BJ (cell line): Measurements from ENCODE around the gene TAF1C. TPM values are rescaled to one million over a fixed set of nuclear protein-coding genes. Genes with fewer than 3 reads are reported as not detected.
"Not testable (repeated sequence)": the region's sequence is repeated elsewhere in the genome, so short reads cannot be mapped to it uniquely, and the experiment has no call there.

Source experiments
- CTCF ChIA-PET: fragments of 350-600 bp; formaldehyde crosslinking; extraction: SDS; loops from one replicate; lab custom pipeline; 2021; ENCODE audit warnings: antibody characterized with exemption, inconsistent platforms; lab: Yijun Ruan, JAX
- POLR2A ChIA-PET: fragments of 300-600 bp; sonication (Branson Sonifier 250); formaldehyde crosslinking; extraction: SDS; loops from one replicate; lab custom pipeline; 2021; ENCODE audit warnings: antibody characterized with exemption; lab: Charles Lee
- DNase-seq: peaks from one replicate; pipeline ENCODE4 v3.0.0-alpha.2; 2011; ENCODE audit warnings: low read depth
- H3K27me3 ChIP-seq: 2 replicates; pipeline ENCODE4 v1.6.0; 2011; ENCODE audit warnings: low read length; ENCODE audit not compliant: control insufficient read depth, insufficient read depth
- H3K36me3 ChIP-seq: 2 replicates; pipeline ENCODE4 v1.5.1; 2011; ENCODE audit warnings: low read length; ENCODE audit not compliant: control insufficient read depth, insufficient read depth
- H3K4me3 ChIP-seq: 2 replicates; pipeline ENCODE4 v1.5.1; 2011; ENCODE audit warnings: low read depth, mild to moderate bottlenecking, control low read depth, low read length
- CTCF ChIP-seq: IDR thresholded peaks from 2 replicates; pipeline ENCODE4 v1.5.1; 2011; ENCODE audit warnings: low read depth, mild to moderate bottlenecking, control low read depth, inconsistent platforms, low read length, moderate library complexity; ENCODE audit not compliant: insufficient read depth
- polyA plus RNA-seq: library from polyadenylated mRNA; depleted of rRNA; stranded (reverse); fragments of >200 nt; gene quantifications from 2 replicates; pipeline ENCODE4 v1.2.3, GENCODE V29; 2011

TAF1C gene
- polyA plus RNA-seq, 1 experiment: 23.4 TPM

- CTCF ChIA-PET: interaction anchor here (1.3 kb wide), 1 partner anchor 15 kb away, joined by 3 read pairs; no protein-coding TSS in a partner anchor
- POLR2A ChIA-PET: no interaction called here
- Histone ChIP-seq H3K27me3 (peaks cover 3% of the 10 kb centered on the region; the same call in 1 of the 2 replicates), H3K36me3 (no peaks in the 10 kb centered on the region), H3K4me3 (no peak overlapping the region)
- no peak for TF ChIP-seq CTCF
- DNase-seq: no peak
These were observed 32.1 kb upstream of the TAF1C start for GRCh38 chr16:84218956-84219355.

- ChIA-PET POLR2A (no interaction called here), CTCF (interaction anchor here (1.3 kb wide), 1 partner anchor 14 kb away, joined by 3 read pairs; no protein-coding TSS in a partner anchor)
- H3K4me3 ChIP-seq: no peak overlapping the region
- no peak for TF ChIP-seq CTCF
- no peak for DNase-seq
- peaks cover 3% of the 10 kb centered on the region; the same call in 1 of the 2 replicates for H3K27me3 ChIP-seq
- H3K36me3 ChIP-seq: no peaks in the 10 kb centered on the region
These were observed 31.4 kb upstream of the TAF1C start for GRCh38 chr16:84218176-84218823.

GRCh38 chr16:84216144-84216543 is 29.3 kb upstream of the TAF1C start:
- CTCF ChIA-PET, POLR2A ChIA-PET, H3K4me3 ChIP-seq, DNase-seq, H3K36me3 ChIP-seq, H3K27me3 ChIP-seq: not testable (repeated sequence)

- ChIA-PET CTCF (interaction anchor here (1.0 kb wide), 1 partner anchor 11 kb away, joined by 3 read pairs; no protein-coding TSS in a partner anchor), POLR2A (no interaction called here)
- no peaks in the 10 kb centered on the region for H3K36me3 ChIP-seq
- H3K27me3 ChIP-seq: peaks cover 3% of the 10 kb centered on the region; the same call in 1 of the 2 replicates
- no peak for TF ChIP-seq CTCF
- no peak for DNase-seq
- H3K4me3 ChIP-seq: no peak overlapping the region
These were observed 28.7 kb upstream of the TAF1C start for GRCh38 chr16:84215531-84215930.

GRCh38 chr16:84214451-84215066 is 27.7 kb upstream of the TAF1C start:
- Histone ChIP-seq H3K27me3 (peaks cover 3% of the 10 kb centered on the region; the same call in 1 of the 2 replicates), H3K4me3 (no peak overlapping the region), H3K36me3 (no peaks in the 10 kb centered on the region)
- no peak for DNase-seq
- CTCF ChIA-PET: no interaction called here
- POLR2A ChIA-PET: no interaction called here
- TF ChIP-seq CTCF: no peak
